Measurements from ENCODE around the gene CHCHD6. TPM values are rescaled to one million over a fixed set of nuclear protein-coding genes. Genes with fewer than 3 reads are reported as not detected.

The CHCHD6 gene
- total RNA-seq, 2 donors from 2014 or later, result 8.4 to 10.9 TPM

DNA sequence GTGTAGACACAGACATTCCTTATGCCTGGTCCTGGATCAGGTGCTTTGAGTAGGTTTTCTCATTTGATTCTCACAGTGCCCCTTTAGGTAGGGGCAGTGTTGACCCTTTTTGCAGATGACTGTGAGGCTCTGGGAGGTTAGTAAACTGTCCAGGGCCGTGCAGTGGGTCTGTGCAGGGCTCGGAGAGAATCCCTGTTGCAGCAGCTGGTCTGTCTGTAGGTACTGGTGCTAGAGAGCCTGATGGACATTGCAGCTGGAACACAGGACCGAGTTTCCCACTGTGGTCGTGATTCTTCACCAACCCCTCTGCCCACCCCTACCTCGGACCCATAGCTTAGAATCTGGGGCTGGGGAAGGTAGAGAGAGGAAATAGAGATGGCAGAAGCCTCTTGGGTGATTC lies 51.8 kb downstream of the CHCHD6 start:
- Histone ChIP-seq H3K36me3 (no peaks in the 10 kb centered on the region), H3K27me3 (no peaks in the 10 kb centered on the region), H3K9me3 (no peaks in the 10 kb centered on the region), H3K4me3 (no peak overlapping the region), H3K4me1 (peaks cover 0 to 13% of the 10 kb centered on the region in 2 donors), H3K27ac (no peak overlapping the region)
- no peak for DNase-seq (ENCODE audit: low spot score)
- TF ChIP-seq, protein P1, sequence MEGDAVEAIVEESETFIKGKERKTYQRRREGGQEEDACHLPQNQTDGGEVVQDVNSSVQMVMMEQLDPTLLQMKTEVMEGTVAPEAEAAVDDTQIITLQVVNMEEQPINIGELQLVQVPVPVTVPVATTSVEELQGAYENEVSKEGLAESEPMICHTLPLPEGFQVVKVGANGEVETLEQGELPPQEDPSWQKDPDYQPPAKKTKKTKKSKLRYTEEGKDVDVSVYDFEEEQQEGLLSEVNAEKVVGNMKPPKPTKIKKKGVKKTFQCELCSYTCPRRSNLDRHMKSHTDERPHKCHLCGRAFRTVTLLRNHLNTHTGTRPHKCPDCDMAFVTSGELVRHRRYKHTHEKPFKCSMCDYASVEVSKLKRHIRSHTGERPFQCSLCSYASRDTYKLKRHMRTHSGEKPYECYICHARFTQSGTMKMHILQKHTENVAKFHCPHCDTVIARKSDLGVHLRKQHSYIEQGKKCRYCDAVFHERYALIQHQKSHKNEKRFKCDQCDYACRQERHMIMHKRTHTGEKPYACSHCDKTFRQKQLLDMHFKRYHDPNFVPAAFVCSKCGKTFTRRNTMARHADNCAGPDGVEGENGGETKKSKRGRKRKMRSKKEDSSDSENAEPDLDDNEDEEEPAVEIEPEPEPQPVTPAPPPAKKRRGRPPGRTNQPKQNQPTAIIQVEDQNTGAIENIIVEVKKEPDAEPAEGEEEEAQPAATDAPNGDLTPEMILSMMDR (IDR thresholded peaks at IDR 0.05), result no peak

DNA sequence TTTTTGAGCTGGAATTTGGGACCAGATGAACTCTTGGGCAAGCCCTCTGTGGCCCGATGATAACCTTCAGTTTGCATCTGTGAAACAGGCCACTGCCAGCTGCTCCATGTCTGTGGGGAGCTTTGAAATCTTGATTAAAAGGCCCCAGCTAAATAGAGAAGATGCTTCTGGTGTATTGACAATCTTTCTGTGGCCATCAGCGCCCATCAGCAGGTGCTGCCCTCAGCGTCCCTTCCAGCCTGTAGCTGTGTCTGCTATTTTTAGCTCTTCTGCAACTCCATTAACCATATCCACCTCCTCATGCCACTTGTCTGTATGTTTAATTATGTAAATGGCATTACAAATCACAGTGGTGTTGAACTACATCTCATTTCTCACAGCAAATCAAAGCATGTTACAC lies 54.0 kb downstream of the CHCHD6 start:
- Histone ChIP-seq H3K36me3 (no peaks in the 10 kb centered on the region), H3K27ac (no peak overlapping the region), H3K9me3 (no peaks in the 10 kb centered on the region), H3K27me3 (no peaks in the 10 kb centered on the region), H3K4me1 (peaks cover 0 to 6% of the 10 kb centered on the region in 2 donors), H3K4me3 (no peak overlapping the region)
- DNase-seq (ENCODE audit: low spot score), result no peak
- TF ChIP-seq, protein P1 (IDR thresholded peaks at IDR 0.05), result no peak

DNA sequence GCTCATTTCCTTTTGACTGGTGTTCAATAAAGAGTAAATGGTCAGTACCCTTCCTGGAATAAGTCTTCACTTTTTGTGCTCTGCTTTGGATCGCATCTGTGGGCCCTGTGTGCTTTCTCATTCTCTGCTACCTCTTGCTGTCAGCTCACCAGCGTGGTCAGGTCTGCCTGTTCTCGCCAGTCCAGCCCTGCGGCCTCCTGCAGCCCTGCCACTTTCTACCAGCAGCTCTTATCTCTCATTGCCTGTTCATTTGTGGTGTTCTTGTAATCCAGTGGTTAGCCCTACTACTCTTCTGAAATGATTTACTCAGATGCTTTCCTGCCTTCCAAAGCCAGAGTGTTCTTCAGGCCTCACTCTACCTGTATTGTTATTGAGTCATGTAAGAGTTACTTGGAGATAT lies 54.8 kb downstream of the CHCHD6 start:
- Histone ChIP-seq H3K36me3 (no peaks in the 10 kb centered on the region), H3K9me3 (no peaks in the 10 kb centered on the region), H3K27ac (no peak overlapping the region), H3K4me3 (no peak overlapping the region), H3K4me1 (peaks cover 0 to 6% of the 10 kb centered on the region in 2 donors), H3K27me3 (no peaks in the 10 kb centered on the region)
- TF ChIP-seq, protein P1 (IDR thresholded peaks at IDR 0.05), result no peak
- DNase-seq (ENCODE audit: low spot score), result no peak

DNA sequence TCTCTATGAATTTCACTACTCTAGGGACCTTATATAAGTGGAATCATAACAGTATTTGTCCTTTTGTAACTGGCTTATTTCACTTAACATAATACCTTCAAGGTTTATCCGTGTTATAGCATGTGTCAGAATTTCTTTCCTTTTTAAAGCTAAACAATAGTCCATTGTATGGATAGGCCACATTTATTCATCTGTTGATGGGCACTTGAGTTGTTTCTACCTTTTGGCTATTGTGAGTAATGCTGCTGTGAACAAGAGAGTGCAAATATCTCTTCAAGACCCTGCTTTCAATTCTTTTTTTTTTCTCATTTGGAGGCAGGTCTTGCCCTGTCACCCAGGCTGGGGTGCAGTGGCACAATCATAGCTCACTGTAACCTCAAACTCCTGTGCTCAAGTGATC lies 56.5 kb downstream of the CHCHD6 start:
- no peak overlapping the region for H3K27ac ChIP-seq
- H3K27me3 ChIP-seq, result no peaks in the 10 kb centered on the region
- H3K4me3 ChIP-seq, result no peak overlapping the region
- H3K4me1 ChIP-seq, result peaks cover 0 to 6% of the 10 kb centered on the region in 2 donors
- DNase-seq (ENCODE audit: low spot score), result no peak
- no peaks in the 10 kb centered on the region for H3K9me3 ChIP-seq
- no peaks in the 10 kb centered on the region for H3K36me3 ChIP-seq
- TF ChIP-seq, protein P1 (IDR thresholded peaks at IDR 0.05), result no peak

DNA sequence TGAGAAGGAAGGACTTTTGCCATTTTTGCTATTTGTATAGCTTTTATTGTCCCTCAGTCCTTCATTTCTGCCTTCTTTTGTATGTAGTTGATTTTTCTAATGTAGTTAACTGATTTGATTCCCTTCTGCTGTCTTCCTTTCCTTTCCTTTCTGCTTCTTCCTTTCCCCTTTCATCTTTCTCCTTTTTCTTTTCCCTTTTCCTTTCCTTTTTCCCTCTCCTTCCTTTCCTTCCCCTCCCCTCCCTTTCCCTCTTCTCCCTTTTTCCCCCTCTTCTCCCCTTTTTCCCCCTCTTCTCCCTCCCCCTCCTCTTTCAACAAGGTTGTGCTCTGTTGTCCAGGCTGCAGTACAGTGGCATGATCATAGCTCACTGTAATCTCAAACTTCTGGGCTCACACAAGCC lies 59.0 kb downstream of the CHCHD6 start:
- Histone ChIP-seq H3K4me3 (no peak overlapping the region), H3K9me3 (no peaks in the 10 kb centered on the region), H3K4me1 (peaks cover 0 to 3% of the 10 kb centered on the region in 2 donors), H3K36me3 (no peaks in the 10 kb centered on the region), H3K27me3 (no peaks in the 10 kb centered on the region), H3K27ac (no peak overlapping the region)
- TF ChIP-seq, protein P1 (IDR thresholded peaks at IDR 0.05), result no peak
- no peak for DNase-seq (ENCODE audit: low spot score)

Measured in right atrium auricular region (tissue), 2 donors.